ENCODE data around the gene EXOC2.

DNA sequence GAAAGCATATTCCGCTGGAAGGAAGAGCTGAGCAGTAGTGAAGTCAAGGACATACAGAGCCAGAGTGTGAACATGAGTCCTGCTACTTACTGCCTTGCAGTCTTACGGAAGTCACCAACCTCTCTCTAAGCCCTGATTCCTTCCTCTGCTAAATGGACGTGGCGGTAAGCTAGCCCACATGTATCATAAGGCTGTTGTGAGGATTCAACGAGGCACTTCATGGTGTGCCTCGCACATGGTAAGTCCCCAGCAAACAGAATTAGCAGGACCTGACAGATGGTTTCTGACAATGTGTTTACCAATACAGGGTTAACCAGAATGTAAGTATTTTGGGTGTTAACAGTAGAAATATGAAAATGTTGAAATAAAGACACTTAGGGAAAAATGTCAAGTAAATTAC is 208.2 kb downstream of the EXOC2 start:
- no peak for TF ChIP-seq ZNF274 (IDR thresholded peaks at IDR 0.05; ENCODE audit: low read depth, low read length)
- no peak for TF ChIP-seq SP1 (IDR thresholded peaks at IDR 0.05; ENCODE audit: low read depth)
- TF ChIP-seq, protein P1, sequence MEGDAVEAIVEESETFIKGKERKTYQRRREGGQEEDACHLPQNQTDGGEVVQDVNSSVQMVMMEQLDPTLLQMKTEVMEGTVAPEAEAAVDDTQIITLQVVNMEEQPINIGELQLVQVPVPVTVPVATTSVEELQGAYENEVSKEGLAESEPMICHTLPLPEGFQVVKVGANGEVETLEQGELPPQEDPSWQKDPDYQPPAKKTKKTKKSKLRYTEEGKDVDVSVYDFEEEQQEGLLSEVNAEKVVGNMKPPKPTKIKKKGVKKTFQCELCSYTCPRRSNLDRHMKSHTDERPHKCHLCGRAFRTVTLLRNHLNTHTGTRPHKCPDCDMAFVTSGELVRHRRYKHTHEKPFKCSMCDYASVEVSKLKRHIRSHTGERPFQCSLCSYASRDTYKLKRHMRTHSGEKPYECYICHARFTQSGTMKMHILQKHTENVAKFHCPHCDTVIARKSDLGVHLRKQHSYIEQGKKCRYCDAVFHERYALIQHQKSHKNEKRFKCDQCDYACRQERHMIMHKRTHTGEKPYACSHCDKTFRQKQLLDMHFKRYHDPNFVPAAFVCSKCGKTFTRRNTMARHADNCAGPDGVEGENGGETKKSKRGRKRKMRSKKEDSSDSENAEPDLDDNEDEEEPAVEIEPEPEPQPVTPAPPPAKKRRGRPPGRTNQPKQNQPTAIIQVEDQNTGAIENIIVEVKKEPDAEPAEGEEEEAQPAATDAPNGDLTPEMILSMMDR (IDR thresholded peaks at IDR 0.05 in 2 of 3, conservative IDR thresholded peaks at IDR 0.05 in 1 of 3; ENCODE audit: borderline replicate concordance in 1 of 3, insufficient read depth in 1 of 3, low read depth in 2 of 3, low read length in 2 of 3) = no peak
- no peak for TF ChIP-seq POLR2AphosphoS5 (IDR thresholded peaks at IDR 0.05; ENCODE audit: low read depth, low read length)
- no peak for TF ChIP-seq REST (IDR thresholded peaks at IDR 0.05; ENCODE audit: low read depth)
- TF ChIP-seq EGR1 (IDR thresholded peaks at IDR 0.05; ENCODE audit: low read depth) = no peak
- no peak for TF ChIP-seq POLR2A (IDR thresholded peaks at IDR 0.05; ENCODE audit: borderline replicate concordance, extremely low read depth, insufficient read depth, insufficient read length)

Data from HCT116 (cell line).